HG02571 (cell line): ENCODE data around the gene LRBA.
"Not testable (repeated sequence)": the region's sequence is repeated elsewhere in the genome, so short reads cannot be mapped to it uniquely, and the experiment has no call there.

ENCODE experiments used
- ATAC-seq: cut with Tn5 transposase; IDR thresholded peaks from one replicate; pipeline ENCODE4 v1.9.1; 2021; ENCODE audit warnings: mild to moderate bottlenecking, moderate library complexity; ENCODE audit not compliant: unreplicated experiment

The LRBA gene

DNA sequence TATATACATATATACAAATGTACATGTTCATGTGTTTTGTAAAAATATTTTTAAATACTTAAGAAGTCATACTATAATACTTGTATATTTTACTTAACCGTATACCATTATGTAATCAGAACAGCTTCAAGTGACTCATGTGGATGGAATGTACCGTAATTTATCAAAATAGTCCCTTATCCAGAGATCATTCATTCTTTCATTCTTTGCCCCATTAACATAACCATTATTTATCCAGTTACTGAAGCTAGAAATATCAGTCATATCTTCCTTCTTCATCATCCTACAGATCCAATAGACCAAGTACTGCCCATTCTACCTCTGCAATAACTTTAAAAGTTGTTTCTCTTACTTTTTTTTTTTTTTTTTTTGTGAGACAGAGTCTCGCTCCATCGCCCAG lies 268.9 kb downstream of the LRBA start:
- no peak for ATAC-seq

DNA sequence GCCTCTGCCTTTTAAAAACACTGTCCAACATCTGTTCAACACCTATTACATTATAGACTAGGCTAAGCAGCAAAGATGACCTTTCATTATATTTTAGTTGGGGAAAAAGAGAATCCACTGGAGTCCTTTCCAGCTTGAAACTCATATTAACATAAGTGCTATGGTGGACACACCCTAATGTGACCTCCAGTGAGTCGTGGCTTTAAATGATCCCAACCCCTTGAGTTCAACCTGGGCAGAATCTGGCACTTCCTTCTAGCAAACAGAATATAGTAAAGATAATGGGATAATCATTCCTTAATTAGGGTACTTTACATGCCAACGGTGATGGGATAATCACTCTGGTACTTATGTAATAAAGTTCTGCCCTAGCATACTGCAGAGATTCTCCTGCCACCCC lies 270.5 kb downstream of the LRBA start:
- ATAC-seq: no peak

DNA sequence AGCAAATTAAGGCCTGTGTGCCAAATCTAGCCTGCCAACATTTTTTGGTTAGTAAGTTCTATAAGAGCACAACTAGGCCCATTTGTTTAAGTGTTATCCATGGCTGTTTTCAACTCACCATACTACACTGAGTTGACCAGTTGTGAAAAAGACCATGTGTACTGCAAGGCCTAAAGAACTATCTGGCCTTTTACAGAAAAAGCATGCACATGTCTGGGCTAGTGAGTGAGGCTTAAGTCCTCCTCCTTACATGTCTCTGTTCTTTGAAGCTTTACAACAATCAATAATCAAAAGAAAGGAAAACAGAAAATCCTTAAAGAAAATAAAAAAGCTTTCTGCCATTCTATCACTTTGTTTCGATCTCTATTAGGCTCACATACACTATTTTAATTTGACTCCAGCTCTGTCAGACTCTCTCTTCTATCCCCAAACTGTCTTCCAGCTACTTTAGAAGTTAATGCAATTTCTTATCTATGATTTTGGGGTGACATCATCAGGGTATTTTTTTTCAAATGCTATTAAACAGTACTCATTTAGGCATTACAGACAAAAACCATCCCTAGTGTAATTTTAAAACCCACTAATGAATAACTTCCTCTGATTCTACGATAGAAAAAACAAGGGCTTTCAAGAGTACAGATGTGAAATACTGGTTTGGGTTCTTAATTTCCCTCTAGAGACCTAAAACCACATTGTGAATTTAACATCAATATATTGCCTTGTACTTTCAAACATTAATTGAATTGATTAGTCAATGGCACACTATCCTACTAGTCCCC lies 271.3 kb downstream of the LRBA start:
- ATAC-seq: no peak

DNA sequence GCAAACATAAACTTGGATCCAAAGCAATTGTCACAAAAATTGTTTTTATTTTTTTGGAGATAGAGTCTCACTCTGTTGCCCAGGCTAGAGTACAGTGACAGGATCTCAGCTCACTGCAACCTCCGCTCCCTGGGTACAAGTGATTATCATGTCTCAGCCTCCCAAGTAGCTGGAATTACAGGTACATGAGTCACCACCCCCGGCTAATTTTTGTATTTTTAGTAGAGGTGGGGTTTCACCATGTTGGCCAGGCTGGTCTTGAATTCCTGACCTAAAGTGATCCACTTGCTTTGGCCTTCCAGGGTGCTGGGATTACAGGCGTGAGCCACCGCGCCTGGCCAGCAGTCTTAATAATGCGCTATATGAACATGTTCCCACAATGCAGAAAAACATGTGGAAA lies 272.2 kb downstream of the LRBA start:
- ATAC-seq: not testable (repeated sequence)

DNA sequence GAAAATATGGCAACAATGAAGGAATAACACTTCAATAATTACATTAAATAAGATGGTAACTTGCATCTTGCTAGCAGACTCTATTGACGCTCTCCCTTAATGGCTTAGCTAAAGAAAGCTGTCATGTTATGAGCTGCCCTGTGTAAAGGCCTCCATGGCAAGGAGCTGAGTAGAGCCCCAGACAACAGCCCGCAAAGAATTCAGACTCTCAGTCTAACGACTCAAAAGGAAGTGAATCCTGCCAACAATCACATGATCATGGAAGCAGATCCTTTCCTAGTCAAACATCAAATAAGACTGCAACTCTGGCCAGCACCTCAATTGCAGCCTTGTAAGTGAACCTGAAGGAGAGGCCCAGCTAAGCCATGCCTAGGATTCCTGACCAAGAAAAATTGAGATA lies 275.5 kb downstream of the LRBA start:
- no peak for ATAC-seq

DNA sequence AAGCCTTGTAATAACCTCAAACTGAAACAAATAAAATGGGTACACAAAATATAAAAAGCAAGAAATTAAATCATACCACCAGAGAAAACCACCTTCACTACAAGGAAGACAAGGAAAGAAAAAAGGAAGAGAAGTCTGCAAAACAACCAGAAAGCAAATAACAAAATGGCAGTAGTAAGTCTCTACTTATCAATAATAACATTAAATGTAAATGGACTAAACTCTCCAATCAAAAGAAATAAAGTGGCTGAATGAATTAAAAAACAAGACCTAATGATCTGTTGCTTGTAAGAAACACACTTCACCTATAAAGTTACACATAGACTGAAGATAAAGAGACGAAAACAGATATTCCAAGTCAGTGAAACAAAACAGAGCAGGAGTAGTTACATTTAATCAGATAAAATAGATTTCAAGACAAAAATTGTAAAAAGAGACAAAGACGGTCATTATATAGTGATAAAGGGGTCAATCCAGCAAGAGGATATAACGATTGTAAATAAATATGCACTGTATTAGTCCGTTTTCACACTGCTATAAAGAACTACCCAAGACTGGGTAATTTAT lies 289.0 kb downstream of the LRBA start:
- no peak for ATAC-seq

DNA sequence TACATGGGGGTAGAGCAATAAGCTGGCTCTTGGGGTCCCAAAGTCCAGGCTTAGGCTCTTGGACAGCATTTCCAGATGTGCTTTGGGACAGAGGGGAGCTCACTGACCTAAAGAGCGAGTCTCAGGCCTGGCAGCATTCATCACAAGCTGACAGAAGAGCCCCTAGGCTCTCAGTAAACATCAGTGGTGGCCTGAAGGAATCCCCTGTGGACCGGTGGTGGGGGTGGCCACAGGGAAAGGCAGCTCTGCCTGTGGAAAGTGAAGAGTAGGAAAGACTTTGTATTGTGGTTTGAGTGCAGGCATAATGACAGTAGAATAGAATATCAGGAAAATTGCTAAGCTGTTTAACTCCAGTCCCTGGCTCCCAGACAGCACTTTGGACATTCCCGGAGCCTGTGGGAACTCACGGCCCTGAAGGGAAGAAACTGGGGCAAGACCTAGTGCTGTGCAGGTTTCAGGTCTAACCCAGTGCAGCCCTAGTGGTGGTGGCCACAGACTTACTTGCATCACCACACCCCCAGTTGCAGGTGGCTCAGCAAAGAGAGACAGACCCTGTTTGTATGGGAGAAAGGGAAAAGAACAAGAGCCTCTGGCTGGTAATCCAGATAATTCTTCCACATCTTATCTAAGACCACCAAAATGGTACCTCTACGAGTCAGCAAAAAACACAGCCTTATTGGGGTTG lies 291.2 kb downstream of the LRBA start:
- ATAC-seq: no peak

DNA sequence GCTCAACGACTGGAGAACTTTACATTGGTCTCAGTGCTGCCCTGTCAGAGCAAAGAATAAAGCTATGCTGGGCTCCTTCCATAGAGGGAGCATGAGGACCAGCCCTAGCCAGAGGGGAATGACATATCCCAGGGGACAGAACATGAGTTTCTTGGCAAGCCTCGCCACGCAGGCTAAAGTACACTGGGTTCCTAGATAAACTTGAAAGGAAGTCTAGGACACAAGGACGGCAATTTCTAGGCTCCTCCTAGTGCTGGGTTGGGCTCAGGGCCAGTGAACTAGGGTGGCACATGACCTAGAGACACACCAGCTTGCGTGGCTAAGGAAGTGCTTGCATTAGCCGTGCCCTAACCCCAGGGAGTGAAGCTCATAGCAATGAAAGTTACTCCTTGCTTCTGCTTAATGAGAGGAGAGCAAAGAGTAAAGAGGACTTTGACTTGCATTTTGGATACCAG lies 292.1 kb downstream of the LRBA start:
- no peak for ATAC-seq

DNA sequence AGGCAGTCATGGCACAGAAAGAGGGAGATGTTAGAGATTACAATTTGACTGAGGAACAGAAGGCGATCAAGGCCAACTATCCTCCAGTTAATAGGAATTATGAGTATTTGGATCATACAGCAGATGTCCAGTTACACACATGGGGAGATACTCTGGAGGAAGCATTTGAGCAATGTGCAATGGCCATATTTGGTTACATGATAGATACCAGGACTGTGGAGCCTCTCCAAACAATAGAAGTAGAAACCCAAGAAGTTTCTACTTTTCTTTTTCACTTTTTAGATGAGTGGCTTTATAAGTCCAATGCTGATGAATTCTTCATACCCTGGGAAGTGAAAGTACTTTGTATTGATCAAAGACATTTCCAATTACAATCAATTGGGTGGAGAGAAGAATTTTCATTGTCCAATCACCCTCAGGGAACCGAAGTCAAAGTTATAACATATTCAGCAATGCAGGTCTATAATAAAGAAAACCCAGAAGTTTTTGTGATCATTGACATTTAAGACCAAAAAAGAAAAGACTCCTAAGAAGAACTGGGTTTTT lies 294.0 kb downstream of the LRBA start:
- no peak for ATAC-seq

DNA sequence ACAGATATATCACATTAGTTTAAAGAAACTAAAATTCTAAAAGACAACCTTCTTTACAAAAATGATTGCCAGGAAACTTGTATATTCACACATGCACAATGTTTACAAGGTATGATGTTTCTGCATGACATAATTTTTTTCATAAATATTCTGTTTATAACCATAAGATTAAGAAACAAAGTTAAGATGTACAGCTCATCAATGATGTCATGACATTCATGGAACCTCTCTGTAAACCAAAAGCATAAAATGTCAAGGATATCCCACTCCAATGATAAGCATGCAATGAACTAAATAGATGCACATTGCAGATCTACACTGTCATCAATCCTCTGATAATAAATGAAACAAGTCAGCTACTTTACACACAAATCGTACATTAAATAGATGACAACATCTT lies 297.1 kb downstream of the LRBA start:
- ATAC-seq: no peak

DNA sequence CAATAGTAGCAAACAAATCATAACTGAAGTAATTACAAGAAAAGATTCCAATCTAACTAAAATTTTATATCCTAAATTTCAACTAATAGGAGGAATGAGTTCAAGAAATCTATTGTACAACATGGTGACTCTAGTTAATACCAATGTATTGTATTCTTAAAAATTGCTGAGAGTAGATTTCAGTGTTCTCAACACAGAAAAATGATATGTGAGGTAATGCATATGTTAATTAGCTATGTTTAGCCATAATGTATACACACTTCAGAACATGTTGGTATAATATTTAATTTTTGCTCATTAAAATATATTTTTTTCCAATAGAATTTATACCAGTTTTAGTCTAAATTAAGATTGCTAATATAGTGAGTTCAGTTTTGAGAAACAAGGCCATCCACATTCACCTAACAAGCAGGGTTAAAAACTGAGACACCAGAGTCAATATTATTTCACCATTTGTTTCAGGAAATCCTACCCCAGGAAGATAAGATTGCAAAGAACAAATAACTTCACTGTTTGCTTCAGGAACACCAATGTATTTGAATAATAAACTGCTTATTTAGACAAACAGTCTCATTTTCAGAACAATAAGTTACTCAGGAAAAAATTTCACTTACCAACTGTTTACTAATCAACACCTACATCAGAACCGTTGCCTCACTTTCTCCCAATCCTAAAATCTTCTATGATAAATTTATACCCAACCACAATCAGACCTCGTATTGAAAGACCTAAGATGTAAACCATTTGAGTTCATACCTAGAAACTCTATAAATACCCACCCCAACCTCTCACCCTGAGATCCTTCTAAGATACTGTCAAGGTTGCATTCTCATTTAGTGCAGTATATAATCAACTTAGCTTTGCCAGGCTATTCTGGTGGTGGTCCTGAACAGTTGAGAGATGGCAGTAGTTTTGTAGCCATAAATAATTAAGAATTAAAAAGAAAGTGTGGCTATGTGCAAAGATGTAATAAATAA lies 300.3 kb downstream of the LRBA start:
- ATAC-seq: no peak

DNA sequence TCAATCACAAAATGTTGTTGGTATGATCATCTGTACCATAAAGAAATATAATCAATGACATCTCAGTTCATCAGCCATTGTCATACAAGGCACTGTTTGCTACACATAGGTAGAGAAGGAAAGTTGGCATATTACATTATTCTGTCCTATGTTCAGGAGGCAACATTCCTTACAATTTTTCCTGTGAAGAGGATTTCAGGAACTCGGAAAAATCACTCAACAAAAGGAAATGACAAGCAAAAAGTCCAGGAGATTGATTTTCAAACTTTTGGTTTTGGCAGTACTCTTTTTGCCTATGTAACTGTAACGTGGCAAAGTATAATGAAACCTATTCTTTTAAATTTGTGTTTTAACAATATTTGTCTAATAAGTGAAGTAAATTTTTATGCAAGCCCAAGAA lies 301.8 kb downstream of the LRBA start:
- ATAC-seq: no peak

DNA sequence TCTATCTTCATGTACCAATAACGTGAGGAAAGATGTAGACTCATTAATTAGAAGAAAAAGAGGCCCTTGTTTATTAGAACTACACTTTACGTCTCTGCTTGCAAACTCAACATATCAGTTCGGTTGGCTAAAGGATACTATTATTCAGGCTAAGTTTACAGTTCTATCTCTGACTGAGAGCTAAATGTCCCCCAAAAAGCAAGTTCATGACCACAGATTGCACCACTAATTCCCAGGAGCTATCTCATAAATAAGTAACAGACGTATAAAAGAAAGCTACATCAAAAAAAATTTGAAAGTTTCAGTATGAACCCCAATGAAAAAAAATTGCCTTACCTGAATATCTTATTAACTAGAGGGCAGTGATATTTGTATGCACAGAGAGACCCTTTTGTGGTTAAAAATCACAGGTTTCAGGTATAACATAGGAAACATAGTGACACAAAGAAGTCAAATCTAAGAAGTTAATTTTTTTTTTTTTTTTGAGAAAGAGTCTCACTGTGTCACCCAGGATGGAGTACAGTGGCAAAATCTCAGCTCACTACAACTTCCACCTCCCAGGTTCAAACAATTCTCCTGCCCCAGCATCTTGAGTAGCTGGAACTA lies 304.2 kb downstream of the LRBA start:
- ATAC-seq: no peak

DNA sequence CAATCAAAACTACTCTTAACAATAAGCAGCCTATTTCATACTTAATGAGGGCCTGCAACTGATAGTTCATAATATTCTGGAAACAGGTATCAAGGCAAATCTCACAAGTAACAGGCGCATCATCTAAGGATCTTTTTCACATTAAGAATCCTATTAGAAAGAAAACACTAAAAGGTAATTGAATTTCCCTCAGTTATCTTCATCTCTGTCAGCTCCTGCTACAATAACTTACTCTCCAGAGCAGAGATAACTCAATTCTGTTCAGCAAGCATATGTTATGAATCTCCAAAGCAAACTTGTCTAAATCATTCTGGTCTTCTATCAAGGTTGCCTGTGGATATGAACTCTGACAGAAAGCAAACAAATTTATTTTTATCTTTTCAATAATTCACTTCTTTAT lies 307.1 kb downstream of the LRBA start:
- ATAC-seq: no peak

DNA sequence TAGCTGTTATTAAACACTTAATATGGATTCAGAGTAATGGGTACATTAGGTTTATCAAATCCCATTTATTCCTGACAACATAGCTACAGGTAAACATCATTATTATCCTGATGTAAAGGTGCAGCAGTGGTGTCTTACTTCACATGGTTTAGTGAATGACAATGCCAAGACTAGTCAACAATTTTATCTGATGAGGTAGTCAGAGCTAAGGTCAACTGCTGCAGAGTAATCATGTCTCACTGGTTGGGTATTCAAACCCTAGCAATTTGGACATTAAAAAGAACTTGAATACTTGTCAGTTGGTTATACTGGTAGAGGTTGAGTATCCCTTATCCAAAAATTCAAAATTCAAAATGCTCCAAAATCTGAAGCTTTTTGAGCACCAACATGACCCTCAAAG lies 315.5 kb downstream of the LRBA start:
- ATAC-seq: no peak

DNA sequence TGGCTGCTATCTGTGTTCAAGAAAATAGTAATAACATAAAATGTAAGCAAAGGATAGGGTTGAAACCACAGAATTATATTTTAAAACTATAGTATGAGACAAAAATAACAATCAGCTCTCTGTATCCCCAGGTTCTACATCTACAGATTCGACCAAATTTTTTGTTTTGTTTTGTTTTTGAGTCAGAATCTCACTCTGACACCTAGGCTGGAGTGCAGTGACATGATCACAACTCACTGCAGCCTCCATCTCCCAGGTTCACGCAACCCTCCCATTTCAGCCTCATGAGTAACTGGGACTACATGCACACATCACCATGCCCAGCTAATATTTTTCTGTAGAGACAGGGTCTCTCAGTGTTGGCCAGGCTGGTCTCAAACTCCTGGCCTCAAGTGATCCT lies 319.9 kb downstream of the LRBA start:
- no peak for ATAC-seq

DNA sequence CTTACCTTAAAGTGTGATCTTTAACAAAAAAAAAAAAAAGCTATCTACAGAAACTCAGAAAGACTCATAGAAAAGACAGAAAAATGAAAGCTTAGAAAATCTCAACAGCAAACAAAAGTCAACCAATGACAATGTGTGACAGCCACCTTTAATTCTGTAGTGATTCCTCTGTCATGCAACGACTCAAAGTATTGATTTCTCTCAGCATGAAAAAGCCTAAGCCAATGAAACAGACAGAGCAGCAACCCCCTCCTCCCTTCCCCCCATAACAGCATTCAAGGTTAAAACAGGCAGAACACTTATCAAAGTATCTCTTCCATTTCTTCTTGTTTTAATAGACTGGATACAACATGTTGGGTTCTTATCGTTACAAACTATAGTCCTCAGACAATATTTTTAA lies 320.6 kb downstream of the LRBA start:
- no peak for ATAC-seq

DNA sequence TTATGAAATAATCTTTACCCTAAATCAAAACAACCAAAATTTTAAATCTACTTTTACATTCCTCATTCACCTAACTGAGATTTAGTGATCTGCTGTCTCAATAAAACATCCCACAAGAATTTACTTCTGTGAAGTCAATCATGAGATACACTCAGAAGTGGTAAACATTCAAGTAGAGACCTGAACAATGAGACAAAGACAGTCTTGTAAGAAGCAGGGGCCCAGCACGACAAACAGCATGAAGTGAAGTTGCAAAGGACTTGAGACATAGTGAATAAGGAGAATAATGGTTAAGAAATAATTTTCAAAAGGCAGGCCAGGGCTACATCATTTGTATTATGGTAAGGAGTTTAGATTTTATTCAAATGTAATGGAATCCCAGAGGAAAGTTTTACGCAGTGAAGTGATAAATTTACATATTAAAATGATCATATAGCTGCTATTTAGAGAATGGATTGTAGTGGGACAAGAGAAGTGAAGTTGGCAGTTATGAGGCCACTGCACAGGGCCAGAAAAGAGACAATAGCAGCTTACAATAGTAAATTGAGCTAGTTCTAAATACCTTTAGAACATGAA lies 331.2 kb downstream of the LRBA start:
- ATAC-seq: no peak

DNA sequence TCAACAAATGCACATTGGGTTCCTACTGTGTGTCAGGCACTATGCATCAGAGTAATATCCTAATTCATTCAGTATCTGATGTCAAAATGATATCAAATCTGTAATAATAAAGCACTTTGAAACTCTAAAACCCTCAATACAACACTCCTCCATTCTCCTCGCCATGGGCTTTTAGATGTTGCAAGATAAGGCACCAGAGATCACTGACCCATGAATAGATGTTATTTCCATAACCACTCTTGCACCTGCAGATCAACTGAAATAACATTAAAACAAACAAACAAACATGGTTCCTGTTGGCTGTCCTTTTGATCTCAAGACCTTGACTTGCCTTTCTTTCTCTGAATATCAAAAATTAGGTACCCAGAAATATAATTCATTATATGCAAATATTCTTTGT lies 333.0 kb downstream of the LRBA start:
- no peak for ATAC-seq

DNA sequence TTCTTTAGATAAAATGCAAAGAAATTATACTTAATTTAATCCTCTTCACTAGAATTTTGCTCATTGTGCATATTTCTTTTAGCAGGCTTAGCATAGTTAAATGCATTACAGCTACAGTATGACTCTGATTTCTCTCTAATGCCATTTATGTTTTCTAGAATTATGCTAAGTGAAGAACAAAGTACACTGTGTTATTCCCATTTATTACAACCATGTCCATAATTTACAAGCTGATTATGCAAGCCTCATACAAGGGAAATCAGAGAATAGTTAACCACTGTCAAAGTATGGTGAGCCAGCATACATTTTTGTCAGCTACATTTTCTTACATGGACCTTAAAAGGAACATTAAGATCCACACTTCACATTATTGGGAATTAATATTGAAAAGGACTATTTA lies 334.0 kb downstream of the LRBA start:
- ATAC-seq: no peak
